K562 treated with DMSO at 1 percent for 12 hours (cell line): Measurements from ENCODE around the gene PTPRD. TPM values are rescaled to one million over a fixed set of nuclear protein-coding genes. Genes with fewer than 3 reads are reported as not detected.

Experiments
- total RNA-seq: library from RNA; unstranded; fragments of 300-600 nt; gene quantifications from 2 replicates; pipeline ENCODE4 v1.2.3, GENCODE V29; 2022; ENCODE audit not compliant: insufficient read depth

The PTPRD gene
- not detected in 2 replicates for total RNA-seq

GRCh38 chr9:10612641-10613398, at the start of gene PTPRD:
PTPRD (minus strand) TSS chr9:10613002.

